Measurements from ENCODE around the gene C4orf50.

GRCh38 chr4:5858020-5858769 lies 160.0 kb downstream of the C4orf50 start:
- TF ChIP-seq, protein P1, sequence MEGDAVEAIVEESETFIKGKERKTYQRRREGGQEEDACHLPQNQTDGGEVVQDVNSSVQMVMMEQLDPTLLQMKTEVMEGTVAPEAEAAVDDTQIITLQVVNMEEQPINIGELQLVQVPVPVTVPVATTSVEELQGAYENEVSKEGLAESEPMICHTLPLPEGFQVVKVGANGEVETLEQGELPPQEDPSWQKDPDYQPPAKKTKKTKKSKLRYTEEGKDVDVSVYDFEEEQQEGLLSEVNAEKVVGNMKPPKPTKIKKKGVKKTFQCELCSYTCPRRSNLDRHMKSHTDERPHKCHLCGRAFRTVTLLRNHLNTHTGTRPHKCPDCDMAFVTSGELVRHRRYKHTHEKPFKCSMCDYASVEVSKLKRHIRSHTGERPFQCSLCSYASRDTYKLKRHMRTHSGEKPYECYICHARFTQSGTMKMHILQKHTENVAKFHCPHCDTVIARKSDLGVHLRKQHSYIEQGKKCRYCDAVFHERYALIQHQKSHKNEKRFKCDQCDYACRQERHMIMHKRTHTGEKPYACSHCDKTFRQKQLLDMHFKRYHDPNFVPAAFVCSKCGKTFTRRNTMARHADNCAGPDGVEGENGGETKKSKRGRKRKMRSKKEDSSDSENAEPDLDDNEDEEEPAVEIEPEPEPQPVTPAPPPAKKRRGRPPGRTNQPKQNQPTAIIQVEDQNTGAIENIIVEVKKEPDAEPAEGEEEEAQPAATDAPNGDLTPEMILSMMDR (conservative IDR thresholded peaks at IDR 0.05; ENCODE audit: low read depth, low read length), result no peak
- TF ChIP-seq POLR2A (IDR thresholded peaks at IDR 0.05; ENCODE audit: low read depth, low read length) (no peak), MXI1 (IDR thresholded peaks at IDR 0.05; ENCODE audit: borderline replicate concordance, low read depth, low read length) (no peak), BHLHE40 (IDR thresholded peaks at IDR 0.05; ENCODE audit: low read depth, low read length) (no peak), USF2 (IDR thresholded peaks at IDR 0.05; ENCODE audit: low read depth, low read length) (no peak), CEBPB (IDR thresholded peaks at IDR 0.05; ENCODE audit: low read depth, low read length) (peak; percentile 56), RAD21 (IDR thresholded peaks at IDR 0.05; ENCODE audit: low read length) (no peak), MAFK (IDR thresholded peaks at IDR 0.05; ENCODE audit: low read depth, low read length) (no peak), FOS (IDR thresholded peaks at IDR 0.05; ENCODE audit: low read depth, low read length) (no peak), RCOR1 (IDR thresholded peaks at IDR 0.05; ENCODE audit: insufficient replicate concordance, low read length) (no peak), CHD1 (IDR thresholded peaks at IDR 0.05; ENCODE audit: low read depth, low read length) (no peak)

Measured in IMR-90 (cell line).